ENCODE measurements around the gene HSPA13. TPM values are rescaled to one million over a fixed set of nuclear protein-coding genes. Genes with fewer than 3 reads are reported as not detected.

HSPA13 gene
- 11.7 to 19.1 TPM (median 15.8 TPM) in 5 replicates for total RNA-seq (2022; extraction: Qiagen RNA extraction)

GRCh38 chr21:14382835-14383595 is at the start of gene HSPA13:
HSPA13 (minus strand) TSS chr21:14383146; CDS start chr21:14383119, 27 bp downstream.

Other genes with a start within 250 kb of the HSPA13 start
- not detected in 5 replicates for gene LIPI, start 172.2 kb downstream of the HSPA13 start, total RNA-seq (2022; extraction: Qiagen RNA extraction)
- not detected in 5 replicates for gene RBM11, start 167.0 kb downstream of the HSPA13 start, total RNA-seq (2022; extraction: Qiagen RNA extraction)
- gene SAMSN1, start 163.2 kb upstream of the HSPA13 start, total RNA-seq (2022; extraction: Qiagen RNA extraction), result not detected in 5 replicates